ES-I3 (cell line): ENCODE data around the gene CAST.
"Not testable (repeated sequence)": the region's sequence is repeated elsewhere in the genome, so short reads cannot be mapped to it uniquely, and the experiment has no call there.

Experiments
- H3K36me3 ChIP-seq: 2 replicates; pipeline ENCODE4 v1.6.1; 2013; ENCODE audit warnings: mild to moderate bottlenecking, low read length, control low read depth, moderate library complexity; ENCODE audit not compliant: insufficient read depth
- H3K4me1 ChIP-seq: 2 replicates; pipeline ENCODE4 v1.6.1; 2013; ENCODE audit warnings: mild to moderate bottlenecking, control low read depth, low read length; ENCODE audit not compliant: insufficient read depth
- H3K9ac ChIP-seq: 2 replicates; pipeline ENCODE4 v1.6.1; 2013; ENCODE audit warnings: low read depth, mild to moderate bottlenecking, low read length, moderate library complexity
- H3K9me3 ChIP-seq: 2 replicates; pipeline ENCODE4 v1.6.1; 2013; ENCODE audit warnings: mild to moderate bottlenecking, low read length, moderate library complexity; ENCODE audit not compliant: control insufficient read depth, insufficient read depth

The CAST gene

DNA sequence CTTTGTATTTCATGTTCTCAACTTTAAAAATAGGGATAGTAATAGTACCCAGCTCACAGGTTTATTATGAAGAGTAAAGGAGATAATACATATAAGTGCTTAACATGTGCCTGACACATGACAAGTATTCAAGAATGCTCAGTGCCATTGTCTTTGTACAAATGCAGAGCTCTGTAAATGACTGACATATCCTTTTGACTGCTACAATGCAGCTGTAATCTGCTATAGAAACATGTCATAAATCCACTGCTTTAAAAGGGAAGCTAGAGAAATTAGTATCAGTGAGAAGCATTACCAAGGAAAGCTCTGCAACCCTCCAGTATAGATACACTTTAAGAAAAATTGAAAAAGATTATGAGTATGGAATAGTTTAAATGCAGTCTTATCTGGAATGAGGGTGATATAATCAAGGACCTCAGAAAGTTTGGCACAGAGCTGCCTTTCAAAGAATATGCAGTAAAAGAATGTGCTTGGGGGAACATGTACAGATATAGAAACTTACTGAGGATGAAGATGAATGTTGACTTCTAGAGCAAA, 127.7 kb downstream of the CAST start:
- Histone ChIP-seq H3K9ac (no peak overlapping the region), H3K4me1 (0 out of 2 replicates have a peak, but pooled peaks cover 7% of the 10 kb centered on the region), H3K36me3 (no peaks in the 10 kb centered on the region; the same call in 1 of the 2 replicates), H3K9me3 (no peaks in the 10 kb centered on the region)

GRCh38 chr5:96790961-96791504, 128.9 kb downstream of the CAST start:
- Histone ChIP-seq H3K9me3 (no peaks in the 10 kb centered on the region), H3K9ac (no peak overlapping the region), H3K36me3 (no peaks in the 10 kb centered on the region; the same call in 1 of the 2 replicates), H3K4me1 (0 out of 2 replicates have a peak, but pooled peaks cover 7% of the 10 kb centered on the region)

GRCh38 chr5:96794757-96795156, 132.6 kb downstream of the CAST start:
- Histone ChIP-seq H3K9ac (no peak overlapping the region), H3K4me1 (0 out of 2 replicates have a peak, but pooled peaks cover 7% of the 10 kb centered on the region), H3K36me3 (no peaks in the 10 kb centered on the region; the same call in 1 of the 2 replicates), H3K9me3 (no peaks in the 10 kb centered on the region)

GRCh38 chr5:96795626-96796025, 133.4 kb downstream of the CAST start:
- H3K36me3 ChIP-seq: no peaks in the 10 kb centered on the region; the same call in 1 of the 2 replicates
- no peak overlapping the region for H3K9ac ChIP-seq
- H3K9me3 ChIP-seq: no peaks in the 10 kb centered on the region
- 0 out of 2 replicates have a peak, but pooled peaks cover 6% of the 10 kb centered on the region for H3K4me1 ChIP-seq

DNA sequence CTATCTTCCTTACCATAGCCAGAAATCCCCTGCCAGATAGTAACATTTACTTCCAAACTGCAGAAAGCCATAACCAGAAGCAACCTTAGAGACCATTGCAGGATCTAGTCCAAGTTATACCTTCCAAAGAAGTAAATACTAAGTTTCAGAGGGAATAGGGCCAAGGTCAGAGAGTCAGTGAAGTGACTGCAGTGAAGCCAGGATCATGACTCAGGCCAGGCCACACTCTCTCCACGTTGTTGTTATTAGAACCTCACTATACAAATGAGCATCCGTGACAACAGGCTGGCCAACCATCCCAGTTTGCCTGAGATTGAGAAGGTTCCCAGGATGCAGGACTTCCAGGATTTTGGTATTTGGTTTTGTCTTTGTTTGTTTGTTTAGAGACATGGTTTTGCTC, 134.3 kb downstream of the CAST start:
- H3K9ac ChIP-seq: no peak overlapping the region
- no peaks in the 10 kb centered on the region; the same call in 1 of the 2 replicates for H3K36me3 ChIP-seq
- no peaks in the 10 kb centered on the region for H3K4me1 ChIP-seq
- no peaks in the 10 kb centered on the region for H3K9me3 ChIP-seq

GRCh38 chr5:96801718-96802117, 139.5 kb downstream of the CAST start:
- H3K9me3 ChIP-seq, H3K9ac ChIP-seq, H3K4me1 ChIP-seq, H3K36me3 ChIP-seq: not testable (repeated sequence)

GRCh38 chr5:96807075-96807654, 145.0 kb downstream of the CAST start:
- Histone ChIP-seq H3K9me3 (no peaks in the 10 kb centered on the region), H3K36me3 (no peaks in the 10 kb centered on the region), H3K9ac (peak overlapping the region; percentile 95), H3K4me1 (no peaks in the 10 kb centered on the region; the same call in 1 of the 2 replicates)

GRCh38 chr5:96808541-96808828, 146.3 kb downstream of the CAST start:
- Histone ChIP-seq H3K9ac (peak overlapping the region; percentile 95; the same call in 1 of the 2 replicates), H3K4me1 (no peaks in the 10 kb centered on the region; the same call in 1 of the 2 replicates)

GRCh38 chr5:96808868-96809558, 146.8 kb downstream of the CAST start:
- Histone ChIP-seq H3K36me3 (no peaks in the 10 kb centered on the region), H3K9me3 (no peaks in the 10 kb centered on the region), H3K9ac (peak overlapping the region; percentile 95; the same call in 1 of the 2 replicates), H3K4me1 (no peaks in the 10 kb centered on the region; the same call in 1 of the 2 replicates)

More at GRCh38 chr5:96808541-96808828, 146.3 kb downstream of the CAST start:
- H3K9me3 ChIP-seq: no peaks in the 10 kb centered on the region
- no peaks in the 10 kb centered on the region for H3K36me3 ChIP-seq

DNA sequence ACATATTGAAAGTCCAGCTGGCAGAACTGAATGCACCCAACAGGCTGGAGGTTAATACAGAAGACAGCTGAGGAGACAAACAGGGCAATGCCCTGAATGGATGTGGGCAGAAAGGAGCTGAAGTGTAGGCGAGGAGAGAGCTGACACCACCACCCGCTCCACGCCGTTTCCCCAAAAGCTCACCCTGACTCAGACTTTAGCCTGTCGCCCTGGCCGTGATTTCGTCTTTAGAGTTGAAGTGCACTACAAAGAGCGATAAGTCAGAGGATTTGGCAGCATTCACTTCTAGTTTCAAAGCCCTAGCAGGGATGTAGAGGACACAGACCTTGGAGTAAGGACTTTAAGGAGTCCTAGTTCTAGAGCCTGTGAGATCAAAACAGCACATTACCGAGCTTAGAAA, 147.7 kb downstream of the CAST start:
- H3K9ac ChIP-seq: no peak overlapping the region
- no peaks in the 10 kb centered on the region for H3K36me3 ChIP-seq
- no peaks in the 10 kb centered on the region; the same call in 1 of the 2 replicates for H3K4me1 ChIP-seq
- H3K9me3 ChIP-seq: no peaks in the 10 kb centered on the region

- H3K36me3 ChIP-seq: no peaks in the 10 kb centered on the region
- H3K9me3 ChIP-seq: no peaks in the 10 kb centered on the region
- H3K9ac ChIP-seq: no peak overlapping the region
- H3K4me1 ChIP-seq: peaks cover 5% of the 10 kb centered on the region; the same call in 1 of the 2 replicates
Observed at GRCh38 chr5:96812851-96813250, 150.7 kb downstream of the CAST start.

- H3K36me3 ChIP-seq: no peaks in the 10 kb centered on the region
- H3K9me3 ChIP-seq: no peaks in the 10 kb centered on the region
- peaks cover 5% of the 10 kb centered on the region; the same call in 1 of the 2 replicates for H3K4me1 ChIP-seq
- H3K9ac ChIP-seq: no peak overlapping the region
Observed at GRCh38 chr5:96814041-96814440, 151.9 kb downstream of the CAST start.

- Histone ChIP-seq H3K9ac (no peak overlapping the region), H3K9me3 (no peaks in the 10 kb centered on the region), H3K4me1 (peaks cover 10% of the 10 kb centered on the region), H3K36me3 (no peaks in the 10 kb centered on the region)
Observed at GRCh38 chr5:96816411-96816939, 154.3 kb downstream of the CAST start.

DNA sequence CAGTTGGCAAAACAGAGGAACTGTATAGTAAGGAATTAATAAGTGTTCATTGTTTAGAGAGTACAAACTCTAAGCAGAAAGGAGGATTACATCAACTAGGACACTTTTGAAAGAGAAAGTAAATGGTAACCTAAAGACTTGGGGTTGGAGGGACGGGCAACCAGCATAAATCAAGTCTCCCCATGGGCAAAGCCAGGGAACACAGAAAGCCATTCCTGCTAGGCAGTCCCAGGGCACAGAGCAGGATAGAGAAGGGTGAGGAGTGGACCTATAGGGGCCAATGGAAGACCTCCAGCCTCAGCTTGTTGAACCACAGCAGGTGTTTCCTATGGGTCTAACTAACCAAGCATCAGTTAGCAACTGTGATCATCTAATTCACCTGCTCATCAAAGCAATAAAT, 154.8 kb downstream of the CAST start:
- Histone ChIP-seq H3K9ac (no peak overlapping the region), H3K9me3 (no peaks in the 10 kb centered on the region), H3K36me3 (no peaks in the 10 kb centered on the region), H3K4me1 (peaks cover 10% of the 10 kb centered on the region)
